DMS 273 (cell line): ENCODE data around the gene OR2G6.
"Not testable (repeated sequence)": the region's sequence is repeated elsewhere in the genome, so short reads cannot be mapped to it uniquely, and the experiment has no call there.

Experiments used
- DNase-seq: peaks from one replicate; lab custom pipeline; 2025; ENCODE audit not compliant: unreplicated experiment; lab: John Stamatoyannopoulos, UW

Gene OR2G6

DNA sequence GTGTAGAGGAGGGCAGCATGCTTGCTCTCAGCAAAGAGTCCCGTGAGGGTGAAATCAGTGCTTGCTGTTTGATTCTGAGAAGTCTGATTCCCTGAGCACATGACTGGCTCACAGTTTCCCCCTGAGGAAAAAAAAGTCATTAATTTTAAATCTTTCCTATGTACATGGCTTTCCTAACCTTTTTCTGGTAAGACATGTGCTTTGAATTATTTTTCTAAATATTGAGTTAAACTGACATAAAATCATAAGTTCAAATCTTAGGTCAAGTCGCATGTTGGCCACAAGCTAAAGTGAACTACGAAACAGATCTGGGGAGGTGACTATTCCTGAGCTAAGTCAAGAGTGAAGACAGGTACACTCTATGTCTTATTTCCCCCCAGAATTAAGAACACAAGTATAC, 66.8 kb downstream of the OR2G6 start, which contains the start of gene OR2T34:
Gene OR2T34 (minus strand): TSS at position 101 of the 400 bp plus-strand sequence. CDS start 0 bp downstream, at position 101.
- DNase-seq: not testable (repeated sequence)

DNA sequence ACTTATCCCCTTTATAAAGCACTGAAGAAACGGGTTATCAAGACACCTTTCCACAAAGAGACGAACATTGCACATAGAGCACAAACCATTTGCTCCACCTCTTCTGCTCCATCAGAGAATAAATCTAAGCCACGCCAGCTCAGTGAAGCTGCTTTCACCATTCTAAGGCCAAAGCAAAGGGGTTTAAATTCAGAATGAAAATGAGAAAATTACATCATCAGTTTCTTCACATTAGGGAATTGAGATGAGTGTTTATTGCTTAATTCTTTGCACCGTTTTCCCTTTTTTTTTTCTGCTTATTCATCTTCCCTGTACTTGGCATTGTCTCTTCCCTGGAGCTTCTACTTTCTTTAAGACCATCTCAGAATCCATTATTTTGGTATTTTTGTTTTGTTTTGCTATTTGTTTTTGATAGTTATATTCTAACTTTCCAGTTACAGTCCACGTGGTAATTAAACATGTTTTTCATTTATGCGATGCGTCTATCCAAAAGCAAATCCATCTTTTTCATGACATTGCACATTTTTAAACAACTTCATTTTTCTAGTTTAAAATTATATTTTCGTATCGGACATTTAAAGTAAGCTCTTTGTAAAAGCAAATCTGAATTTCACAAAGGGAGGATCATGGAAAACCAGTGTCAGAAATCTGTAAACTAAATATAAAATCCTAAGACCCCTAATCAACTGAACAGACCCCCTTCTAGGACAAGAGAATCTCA, 68.5 kb downstream of the OR2G6 start:
- no peak for DNase-seq
